EH (cell line): ENCODE data around the gene PPM1N.

Experiments
- DNase-seq: peaks from one replicate; pipeline ENCODE4 v3.0.0-alpha.2; 2015; ENCODE audit warnings: low read depth

Gene PPM1N

DNA sequence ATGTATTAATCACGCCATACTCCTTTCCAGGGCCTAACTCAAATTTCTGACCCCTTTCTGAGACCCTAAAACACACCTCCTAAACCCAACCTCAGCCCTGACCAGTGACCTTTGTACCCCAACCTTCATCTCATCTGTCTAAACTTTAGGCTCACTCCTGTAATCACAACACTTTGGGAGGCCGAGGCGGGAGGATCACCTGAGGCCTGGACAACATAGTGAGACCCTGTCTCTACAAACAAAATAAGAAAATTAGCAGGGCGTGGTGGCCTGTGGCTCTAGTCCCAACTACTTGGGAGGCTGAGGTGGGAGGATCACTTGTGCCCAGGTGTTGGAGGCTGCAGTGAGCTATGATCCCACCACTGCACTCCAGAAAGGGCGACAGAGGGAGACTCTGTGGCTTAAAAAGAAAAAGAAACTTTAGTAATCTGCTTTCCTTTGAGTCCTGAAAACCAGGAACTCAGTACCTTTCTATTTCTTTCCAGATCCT lies 6.1 kb upstream of the PPM1N start:
- DNase-seq, result no peak

DNA sequence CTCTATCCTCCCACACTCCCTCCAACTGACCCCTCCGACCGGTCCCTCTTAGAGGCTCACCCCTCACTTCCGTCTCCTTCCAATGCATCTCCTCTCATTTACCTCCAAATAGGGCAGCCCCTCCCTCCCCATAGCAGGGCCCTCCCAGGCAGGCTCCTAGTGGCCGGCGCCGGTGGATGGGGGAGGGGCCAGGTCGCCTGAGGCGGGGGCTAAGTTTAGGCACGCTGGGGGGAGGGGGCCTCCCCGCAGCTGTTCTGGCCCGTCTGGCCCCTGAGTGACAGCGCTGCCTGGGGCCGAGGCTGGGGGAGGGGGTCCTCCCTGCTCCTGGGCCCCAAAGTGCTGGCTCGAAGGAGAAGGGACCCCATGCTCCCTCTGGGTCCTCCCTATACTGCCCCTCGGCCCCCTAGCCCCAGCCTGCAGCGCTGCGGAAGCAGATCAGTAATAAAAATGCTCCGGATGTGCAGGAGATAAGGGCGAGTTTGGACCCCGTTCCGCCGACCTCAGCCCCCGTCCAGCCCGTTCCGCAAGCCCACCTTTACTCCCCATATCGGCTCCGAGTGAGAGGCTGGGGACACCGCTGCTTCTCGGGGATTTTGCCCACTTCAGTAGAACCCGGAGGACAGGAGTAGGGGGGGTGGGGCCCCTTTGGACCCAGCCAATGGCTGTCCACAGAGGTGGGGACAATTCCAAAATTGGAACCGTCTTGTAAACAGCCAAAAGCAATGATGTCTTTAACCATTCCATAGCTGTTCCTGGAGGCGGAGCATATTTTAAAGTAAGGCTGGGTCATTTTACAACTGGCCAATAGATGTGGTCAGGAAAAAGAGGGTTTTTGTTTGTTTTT lies 5.4 kb upstream of the PPM1N start:
- DNase-seq, result peak; percentile 92

DNA sequence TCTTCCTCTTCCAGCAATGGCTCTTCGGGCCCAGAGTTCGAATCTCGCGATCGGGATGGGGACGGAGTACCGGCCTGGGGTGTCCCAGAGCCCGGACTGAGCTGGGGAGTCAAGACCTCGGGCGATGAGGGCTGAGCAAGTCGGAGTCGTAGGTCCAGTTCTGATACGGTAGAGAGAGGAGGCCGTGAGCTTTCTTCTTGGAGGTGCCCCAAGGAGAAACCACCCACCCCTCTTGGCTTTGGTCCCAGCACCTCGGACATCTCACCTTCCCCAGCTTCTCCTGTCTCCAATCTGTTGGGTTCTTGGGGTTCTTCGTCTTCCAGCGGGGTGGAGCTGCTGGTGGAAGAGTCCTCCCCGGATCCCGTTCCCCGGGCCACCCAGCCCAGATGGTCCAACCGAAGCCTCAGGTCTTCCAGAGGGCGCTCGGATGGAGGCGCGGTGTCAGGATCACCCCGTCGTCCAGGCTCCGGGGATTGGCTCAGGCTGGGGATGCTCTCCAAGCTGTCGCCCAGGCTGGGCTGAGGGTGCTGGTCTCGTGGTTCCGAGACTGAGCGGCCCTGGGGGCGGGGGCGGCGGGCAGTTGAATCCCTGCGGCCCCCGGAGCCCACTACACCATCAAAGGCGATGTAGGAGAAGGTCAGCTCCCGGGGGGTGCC lies 3.9 kb upstream of the PPM1N start:
- no peak for DNase-seq

DNA sequence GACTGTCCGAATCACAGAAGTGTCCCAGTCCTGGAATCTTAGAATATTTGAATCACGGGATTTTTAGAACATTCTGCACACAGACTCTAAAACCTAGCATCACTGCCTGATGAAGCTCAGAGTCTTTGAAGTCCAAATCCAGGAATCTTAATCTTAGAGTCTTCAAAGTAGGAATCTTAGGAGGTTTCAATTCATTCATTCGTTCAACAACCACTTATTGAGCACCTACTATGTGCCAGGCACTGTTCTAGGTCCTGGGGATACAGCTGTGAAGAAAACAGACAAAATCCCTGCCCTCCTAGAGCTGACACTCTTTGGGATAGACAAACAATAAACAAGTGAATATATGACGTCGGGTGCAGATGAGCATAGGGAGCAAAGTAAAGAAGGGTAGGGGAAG lies 3.1 kb upstream of the PPM1N start:
- DNase-seq, result no peak

DNA sequence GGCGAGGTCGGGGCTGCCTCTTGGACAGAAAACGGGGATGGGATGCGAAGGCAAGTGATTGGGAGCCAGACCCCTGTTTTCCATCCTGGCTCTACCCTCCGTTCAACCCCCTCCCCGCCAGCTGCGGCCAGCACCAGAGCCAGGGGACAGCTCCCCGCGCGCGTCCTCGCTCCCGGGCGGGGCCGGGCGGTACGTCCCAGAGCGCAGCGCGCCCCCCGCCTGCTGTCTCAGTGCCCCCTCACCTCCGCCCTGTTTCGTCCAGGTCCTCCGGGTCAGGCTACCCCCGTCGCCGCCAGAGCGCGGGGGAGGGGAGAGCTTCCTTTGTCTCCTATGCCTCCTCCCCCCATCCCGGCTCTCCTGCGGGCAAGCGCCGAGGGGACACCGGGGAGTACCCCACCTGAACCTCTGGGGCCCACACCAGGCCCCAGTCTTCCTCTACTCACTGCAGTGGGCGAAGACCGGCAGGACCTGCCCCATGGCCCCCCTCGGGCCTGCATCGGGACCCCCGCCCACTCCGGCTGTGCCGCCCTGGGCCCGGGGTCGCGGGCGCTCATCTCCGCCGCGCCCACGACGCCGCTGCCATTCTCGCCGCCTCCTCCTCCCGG lies 1.8 kb upstream of the PPM1N start:
- DNase-seq, result peak; percentile 37

DNA sequence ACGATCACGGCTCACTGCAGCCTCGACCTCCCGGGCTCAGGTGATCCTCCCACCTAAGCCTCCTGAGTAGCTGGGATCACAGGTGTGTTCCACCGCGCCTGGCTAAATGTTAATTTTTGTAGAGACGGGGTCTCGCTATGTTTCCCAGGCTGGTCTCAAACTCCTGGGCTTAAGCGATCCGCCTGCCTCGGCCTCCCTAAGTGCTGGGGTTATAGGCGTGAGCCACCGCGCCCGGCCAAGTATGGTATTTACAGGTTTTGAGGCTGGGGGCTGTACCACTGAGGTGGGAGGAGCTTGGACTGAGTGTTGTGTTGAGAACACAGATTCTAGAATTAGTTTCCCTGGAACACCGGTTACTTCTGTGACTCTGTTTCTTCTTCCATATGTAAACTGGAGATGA lies 452 bp upstream of the PPM1N start:
- DNase-seq, result no peak

DNA sequence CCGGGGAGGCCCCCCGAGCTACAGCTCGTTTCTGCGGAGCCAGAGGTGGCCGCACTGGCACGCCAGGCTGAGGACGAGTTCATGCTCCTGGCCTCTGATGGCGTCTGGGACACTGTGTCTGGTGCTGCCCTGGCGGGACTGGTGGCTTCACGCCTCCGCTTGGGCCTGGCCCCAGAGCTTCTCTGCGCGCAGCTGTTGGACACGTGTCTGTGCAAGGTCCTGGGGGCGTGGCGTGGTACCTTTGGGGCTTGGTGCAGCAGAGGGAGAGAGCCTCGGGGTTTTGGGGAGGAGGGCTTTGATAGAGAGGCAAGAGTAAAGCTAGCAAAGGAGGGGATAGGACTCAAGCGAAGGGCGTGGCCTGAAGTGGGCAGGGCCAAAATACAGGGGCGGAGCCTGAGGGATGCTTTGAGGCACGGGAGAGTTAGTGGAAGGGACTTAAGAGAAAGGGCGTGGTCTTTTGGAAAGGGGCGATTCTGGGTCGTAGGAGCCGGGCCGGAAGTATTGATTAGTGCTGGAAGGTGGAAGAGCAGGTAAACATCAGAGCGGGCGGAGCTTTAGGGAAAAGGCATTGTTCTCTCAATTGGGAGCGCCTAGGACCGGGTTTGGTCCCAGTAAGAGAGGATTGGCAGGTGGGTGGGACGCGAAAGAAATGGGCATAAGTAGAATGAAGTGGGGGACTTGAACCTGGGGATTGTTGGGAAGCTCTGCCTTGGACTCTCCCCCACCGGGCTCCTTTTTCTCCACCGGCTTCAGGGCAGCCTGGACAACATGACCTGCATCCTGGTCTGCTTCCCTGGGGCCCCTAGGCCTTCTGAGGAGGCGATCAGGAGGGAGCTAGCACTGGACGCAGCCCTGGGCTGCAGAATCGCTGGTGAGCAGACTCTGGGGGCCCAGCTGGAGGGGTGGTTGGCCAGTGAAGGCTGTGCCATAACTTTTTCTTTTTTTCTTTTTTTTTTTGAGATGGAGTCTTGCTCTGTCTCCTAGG lies 1.2 kb downstream of the PPM1N start:
- peak; percentile 56 for DNase-seq

DNA sequence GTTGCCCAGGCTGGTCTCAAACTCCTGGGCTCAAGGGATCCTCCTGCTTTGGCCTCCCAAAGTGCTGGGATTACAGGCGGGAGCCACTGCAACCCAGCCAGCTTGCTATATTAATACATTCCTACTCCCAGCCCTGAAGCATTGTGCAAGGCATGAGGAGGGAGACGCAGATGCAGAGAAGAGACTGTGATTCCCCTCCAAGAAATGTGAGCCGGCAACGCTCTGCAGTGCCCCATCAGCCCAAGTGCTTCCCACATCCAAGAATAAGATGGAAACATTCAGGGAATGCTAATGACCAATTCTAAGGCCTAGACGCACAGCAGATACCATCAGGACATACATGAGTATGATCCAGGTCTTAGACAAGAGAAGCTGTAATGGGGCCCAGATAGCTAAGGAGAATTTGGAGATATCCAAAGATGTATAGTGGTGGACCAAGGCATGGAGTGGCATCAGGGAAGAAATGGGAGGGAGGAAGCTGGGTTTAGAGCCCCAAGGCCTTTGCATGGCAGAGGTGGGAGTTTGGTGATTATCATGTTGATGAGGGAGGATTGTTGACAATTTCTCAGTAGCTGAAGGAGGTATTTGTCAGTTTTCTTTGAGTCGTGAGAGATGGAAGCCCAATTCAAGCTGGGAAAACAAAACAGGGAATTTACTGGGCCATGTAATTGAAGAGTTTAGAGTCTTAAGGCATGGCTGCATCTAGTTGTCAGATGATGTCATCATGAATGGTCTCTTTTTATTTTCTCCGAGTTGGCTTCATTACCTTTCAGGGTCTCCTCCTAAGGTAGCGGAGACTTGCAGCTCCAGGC lies 2.9 kb downstream of the PPM1N start:
- DNase-seq, result peak; percentile 60

DNA sequence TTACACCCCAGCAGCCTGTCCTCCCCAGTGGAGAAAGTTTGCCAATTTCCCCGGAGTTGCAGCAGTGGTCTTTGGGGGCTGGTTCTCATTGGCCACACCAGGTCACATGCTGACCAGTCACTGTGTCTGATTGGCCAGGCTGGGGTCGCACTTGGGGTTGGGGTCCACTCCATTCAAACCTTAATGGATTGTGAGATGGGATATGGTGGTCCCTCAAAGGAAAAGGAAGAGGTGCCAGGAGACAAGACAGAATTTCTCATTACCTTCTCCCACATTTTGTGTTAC lies 3.4 kb downstream of the PPM1N start:
- DNase-seq, result no peak

DNA sequence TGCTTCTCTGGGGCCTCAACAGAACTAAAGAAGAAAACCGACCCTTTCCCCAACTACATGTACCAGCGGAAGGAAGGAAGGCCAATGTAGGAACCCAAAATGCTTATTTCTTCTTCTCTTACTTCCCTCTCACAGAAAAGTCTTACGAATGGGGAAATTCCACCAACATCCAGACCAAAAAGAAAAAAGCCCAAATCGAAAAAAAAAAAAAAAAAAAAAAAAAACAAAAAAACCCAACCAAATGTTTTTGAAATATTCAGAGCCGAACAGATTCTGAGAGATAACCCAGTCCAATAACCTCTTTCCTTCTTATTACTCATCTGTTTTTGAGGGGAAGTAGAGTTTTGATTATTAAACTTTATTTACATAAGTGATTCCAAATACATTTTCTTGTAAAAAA lies 3.9 kb downstream of the PPM1N start:
- DNase-seq, result no peak

DNA sequence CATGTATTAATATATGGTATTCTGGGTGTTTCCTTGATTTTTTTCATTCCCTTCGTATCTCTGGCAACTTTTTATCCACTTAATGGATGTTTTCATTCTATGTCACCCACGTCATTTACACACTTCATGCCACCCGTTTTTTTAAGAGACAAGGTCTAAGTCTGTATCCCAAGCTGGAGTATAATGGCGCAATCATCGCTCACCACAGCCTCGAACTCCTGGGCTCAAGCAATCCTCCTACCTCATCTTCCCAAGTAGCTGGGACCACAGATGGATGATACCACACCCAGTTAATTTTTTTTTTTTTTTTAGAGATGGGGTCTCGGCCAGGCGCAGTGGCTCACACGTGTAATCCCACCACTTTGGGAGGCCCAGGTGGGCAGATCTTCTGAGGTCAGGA lies 5.7 kb downstream of the PPM1N start:
- no peak for DNase-seq

DNA sequence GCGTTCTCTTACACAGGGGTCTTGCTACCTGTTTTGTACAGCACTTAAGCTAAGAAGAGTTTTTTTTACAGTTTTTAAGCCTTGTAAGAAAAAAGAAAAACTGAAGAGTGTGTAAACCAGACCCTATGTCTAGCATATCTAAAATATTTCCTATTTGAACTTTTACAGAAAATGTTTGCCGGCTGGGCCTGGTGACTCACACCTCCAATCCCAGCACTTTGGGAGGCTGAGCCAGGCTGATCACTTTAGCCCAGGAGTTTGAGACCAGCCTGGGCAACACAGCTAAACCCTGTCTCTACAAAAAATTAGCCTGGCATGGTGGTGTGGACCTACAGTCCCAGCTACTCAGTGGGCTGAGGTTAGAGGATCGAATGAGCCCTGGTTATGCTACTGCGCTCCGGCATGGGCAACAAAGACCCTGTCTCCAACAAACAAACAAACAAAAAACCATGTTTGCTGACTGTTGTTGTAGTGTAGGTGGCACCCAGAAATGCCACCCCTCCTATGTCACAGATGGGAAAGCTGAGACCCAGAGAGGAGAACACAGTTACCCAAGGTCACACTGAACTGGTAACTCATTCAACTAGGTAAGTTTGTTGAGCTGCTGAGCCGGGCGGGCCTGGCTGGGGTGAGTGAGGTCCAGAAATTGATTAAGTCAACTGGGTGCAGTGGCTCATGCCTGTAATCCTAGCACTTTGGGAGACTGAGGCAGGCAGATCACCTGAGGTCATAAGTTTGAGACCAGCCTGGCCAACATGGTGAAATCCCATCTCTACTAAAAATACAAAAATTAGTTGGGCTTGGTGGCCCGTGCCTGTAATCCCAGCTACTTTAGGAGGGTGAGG lies 7.1 kb downstream of the PPM1N start:
- DNase-seq, result peak; percentile 70

DNA sequence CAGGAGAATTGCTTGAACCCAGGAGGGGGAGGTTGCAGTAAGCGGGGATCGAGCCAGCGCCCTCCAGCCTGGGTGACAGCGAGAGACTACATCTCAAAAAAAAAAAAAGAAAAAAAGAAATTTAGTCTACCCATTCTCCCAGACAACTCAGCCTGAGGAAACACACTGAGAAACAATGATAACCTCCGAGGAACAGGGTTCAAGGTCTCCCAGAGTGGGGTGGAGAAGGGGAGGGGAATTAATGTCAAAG lies 7.7 kb downstream of the PPM1N start:
- no peak for DNase-seq

DNA sequence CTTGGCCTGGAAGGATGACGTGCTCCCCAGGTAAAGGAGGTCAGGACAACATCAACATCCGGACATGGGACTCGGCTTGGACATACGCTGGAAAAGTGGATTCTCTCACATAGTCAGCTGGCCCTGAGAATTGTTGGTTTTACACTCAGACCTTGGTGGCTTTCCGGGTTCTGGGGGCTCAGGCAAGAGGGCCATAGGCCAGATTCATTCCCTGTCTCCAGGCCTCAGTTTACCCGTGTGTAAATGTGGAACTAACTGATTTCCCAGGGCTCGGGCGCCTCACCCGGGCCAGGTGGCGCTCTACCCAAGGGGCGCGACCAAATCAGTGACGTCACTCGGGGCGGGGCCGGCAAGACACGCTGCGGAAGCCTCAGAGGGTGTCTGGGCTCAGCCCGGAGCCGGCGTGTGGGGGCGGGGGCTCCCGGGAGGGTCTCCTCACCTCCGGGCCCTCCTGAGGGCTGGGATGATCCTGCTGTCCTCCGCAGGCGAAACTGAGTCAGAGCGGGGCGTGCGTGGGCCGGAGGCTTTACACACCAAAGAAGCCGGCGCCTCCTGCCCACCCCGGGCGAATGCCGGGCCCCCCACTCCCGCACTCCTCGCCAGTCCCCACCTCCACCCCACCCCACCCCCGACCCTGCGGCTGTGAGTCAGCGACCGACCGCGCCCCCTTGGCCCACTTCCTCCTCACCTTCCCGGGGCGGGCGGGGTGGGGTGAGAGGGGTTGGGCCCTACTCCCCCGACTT lies 8.2 kb downstream of the PPM1N start:
- peak; percentile 91 for DNase-seq

DNA sequence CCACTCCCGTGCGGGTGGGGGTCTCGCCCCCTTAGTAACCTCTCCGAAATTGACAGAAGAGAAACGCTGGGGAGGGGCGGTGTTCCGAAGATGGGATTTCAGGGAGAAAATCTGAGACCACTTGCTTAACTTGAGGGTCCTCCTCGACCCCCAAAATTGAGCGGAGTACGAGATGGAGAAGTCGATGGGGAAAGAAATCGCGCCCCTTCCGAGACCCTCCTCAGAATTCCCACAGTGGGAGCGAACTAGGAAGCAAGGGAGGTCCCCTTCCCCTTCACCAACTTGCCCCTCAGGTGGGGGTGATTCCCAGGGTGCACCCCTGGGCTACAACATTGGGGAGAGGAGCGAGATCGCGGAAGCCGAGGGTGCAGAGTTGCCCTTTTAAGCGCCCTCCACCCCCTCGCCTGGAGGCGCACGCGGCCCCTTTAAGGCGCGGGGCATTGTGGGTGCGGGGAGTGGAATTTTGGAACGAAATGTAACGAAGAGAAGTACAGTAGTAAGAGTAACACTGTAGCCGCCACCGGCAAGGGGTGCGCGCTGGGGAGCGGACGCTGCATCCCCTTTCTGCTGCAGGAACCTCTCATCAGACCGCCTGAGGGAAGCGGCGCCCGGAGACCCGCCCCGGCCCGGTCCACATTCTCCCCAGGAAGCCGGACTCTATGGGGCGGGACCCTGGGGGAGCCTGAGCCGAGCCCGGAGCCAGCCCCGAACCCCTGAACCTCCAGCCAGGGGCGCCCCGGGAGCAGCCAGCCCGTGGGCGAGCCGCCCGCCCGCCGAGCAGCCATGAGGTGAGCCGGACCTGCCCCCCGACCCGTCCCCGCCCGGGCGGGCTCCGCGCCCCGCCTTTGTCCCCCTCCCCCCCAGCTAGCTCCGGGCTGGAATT lies 9.0 kb downstream of the PPM1N start, which contains the start of gene VASP:
TSS of gene VASP (plus strand) at position 491 of the 883 bp plus-strand sequence. CDS start at position 784, 293 bp downstream.
- DNase-seq, result peak; percentile 88

DNA sequence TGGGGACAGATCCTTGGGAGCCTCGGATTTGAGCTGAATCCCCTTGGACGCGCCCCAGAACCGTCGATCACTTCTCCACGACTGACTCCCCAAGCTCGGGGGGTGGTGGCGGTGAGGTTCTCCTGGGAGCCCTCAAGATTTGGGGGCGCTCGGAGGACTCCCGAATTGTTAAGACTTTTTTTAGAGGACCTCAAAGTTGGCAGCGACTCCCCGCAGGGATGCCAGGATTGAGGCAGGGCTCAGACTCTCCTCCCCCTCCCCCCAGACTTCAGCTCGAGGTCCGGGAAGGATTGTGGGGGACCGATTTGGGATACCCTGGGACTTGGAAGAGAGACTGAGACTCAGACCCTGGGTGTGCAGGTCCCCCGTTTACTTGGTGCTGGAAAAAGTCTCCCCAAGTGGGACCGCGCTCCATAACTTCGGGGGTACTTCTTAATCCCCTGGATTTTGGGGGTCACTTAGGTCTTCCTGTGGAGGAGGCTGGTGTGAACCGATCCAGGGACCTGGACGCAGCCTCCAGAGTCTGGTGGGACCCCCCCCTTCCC lies 9.7 kb downstream of the PPM1N start:
- peak; percentile 46 for DNase-seq

DNA sequence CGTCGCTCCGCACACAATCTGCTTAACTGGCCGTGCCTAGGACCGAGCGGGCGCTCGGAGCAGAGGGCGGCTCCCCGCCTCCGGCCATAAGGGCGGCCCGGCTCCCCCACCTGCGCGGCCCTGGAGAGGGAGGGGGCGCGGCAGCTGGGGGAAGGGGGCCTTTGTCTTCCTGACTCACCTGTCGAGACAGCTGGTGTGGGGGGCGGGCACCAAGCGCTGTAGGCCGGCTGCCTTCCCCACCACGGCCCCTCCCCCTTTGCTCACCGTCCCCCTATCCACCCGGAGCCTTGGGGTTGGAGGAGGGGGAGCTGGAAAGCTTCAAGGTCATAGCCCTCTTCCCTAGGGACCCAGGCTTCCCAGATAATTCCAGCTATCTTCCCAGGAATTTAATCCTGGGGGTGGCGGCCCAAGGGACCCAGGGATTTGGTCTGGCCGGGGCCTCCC lies 10.2 kb downstream of the PPM1N start:
- DNase-seq, result peak; percentile 57
